Neural progenitor cell (in vitro differentiated cells): ENCODE data around the gene DNAJB11. TPM values are rescaled to one million over a fixed set of nuclear protein-coding genes. Genes with fewer than 3 reads are reported as not detected.

Experiments used
- DNase-seq: peaks from one replicate; pipeline ENCODE4 v3.0.0-alpha.2; 2016; ENCODE audit warnings: low spot score
- H2AFZ ChIP-seq: fragments of 200-600 bp; sonication (generic); replicated peaks from 2 replicates; pipeline ENCODE4 v1.6.1; 2016; ENCODE audit warnings: antibody characterized with exemption
- H3F3A ChIP-seq: fragments of 200-600 bp; sonication (generic); 2 replicates; pipeline ENCODE4 v1.6.1; 2016; ENCODE audit warnings: antibody characterized with exemption, low read depth
- H3K27ac ChIP-seq: fragments of 200-600 bp; sonication (generic); 2 replicates; pipeline ENCODE4 v1.5.1; 2016; ENCODE audit warnings: mild to moderate bottlenecking
- H3K27me3 ChIP-seq: fragments of 200-600 bp; sonication (generic); 2 replicates; pipeline ENCODE4 v1.6.1; 2016; ENCODE audit warnings: mild to moderate bottlenecking, moderate library complexity
- H3K36me3 ChIP-seq: fragments of 200-600 bp; sonication (generic); 2 replicates; pipeline ENCODE4 v1.5.1; 2016
- H3K4me1 ChIP-seq: fragments of 200-600 bp; sonication (generic); 2 replicates; pipeline ENCODE4 v1.6.1; 2016; ENCODE audit warnings: mixed run types
- H3K4me2 ChIP-seq: fragments of 200-600 bp; sonication (generic); 2 replicates; pipeline ENCODE4 v1.6.1; 2016
- H3K4me3 ChIP-seq: fragments of 200-600 bp; sonication (generic); 2 replicates; pipeline ENCODE4 v1.5.1; 2016
- H3K79me2 ChIP-seq: fragments of 200-600 bp; sonication (generic); 2 replicates; pipeline ENCODE4 v1.6.1; 2016; ENCODE audit warnings: low read depth
- H3K9ac ChIP-seq: fragments of 200-600 bp; sonication (generic); 2 replicates; pipeline ENCODE4 v1.6.1; 2016
- H3K9me3 ChIP-seq: fragments of 200-600 bp; sonication (generic); 2 replicates; pipeline ENCODE4 v1.5.1; 2016; ENCODE audit warnings: low read depth
- H4K20me1 ChIP-seq: fragments of 200-600 bp; sonication (generic); 2 replicates; pipeline ENCODE4 v1.6.1; 2016; ENCODE audit warnings: low read depth
- H3K27ac Mint-ChIP-seq: 3 replicates; pipeline ENCODE4 v1.8.0; 2021; ENCODE audit warnings: mixed read lengths
- H3K27me3 Mint-ChIP-seq: 2 replicates; pipeline ENCODE4 v1.8.0; 2022; ENCODE audit warnings: low read depth, mild to moderate bottlenecking, inconsistent platforms, moderate library complexity, mixed read lengths; ENCODE audit not compliant: insufficient read depth
- H3K36me3 Mint-ChIP-seq: 3 replicates; pipeline ENCODE4 v1.8.0; 2021; ENCODE audit warnings: mixed read lengths
- H3K4me1 Mint-ChIP-seq: 3 replicates; pipeline ENCODE4 v1.8.0; 2021; ENCODE audit warnings: mixed read lengths
- H3K4me3 Mint-ChIP-seq: 3 replicates; pipeline ENCODE4 v1.8.0; 2021; ENCODE audit warnings: mild to moderate bottlenecking, moderate library complexity, mixed read lengths
- H3K9me3 Mint-ChIP-seq: 3 replicates; pipeline ENCODE4 v1.8.0; 2020; ENCODE audit warnings: mixed read lengths
- EZH2 ChIP-seq: fragments of 200-600 bp; sonication (generic); IDR thresholded peaks from 2 replicates; pipeline ENCODE4 v1.6.1; 2017; ENCODE audit warnings: antibody characterized with exemption, mild to moderate bottlenecking, moderate library complexity
- EZH2phosphoT487 ChIP-seq: fragments of 200-600 bp; sonication (generic); IDR thresholded peaks from 2 replicates; pipeline ENCODE4 v1.6.1; 2017; ENCODE audit warnings: antibody characterized with exemption
- total RNA-seq: library from RNA; depleted of rRNA; stranded (reverse); fragments of >200 nt; gene quantifications from 2 replicates; pipeline ENCODE4 v1.2.3, GENCODE V29; 2015; ENCODE audit warnings: low replicate concordance
- TF ChIP-seq, protein P1 (sequence below): fragments of 200-600 bp; sonication (generic); IDR thresholded peaks from 2 replicates; pipeline ENCODE4 v1.5.1; 2017; ENCODE audit warnings: antibody characterized with exemption, mild to moderate bottlenecking

DNAJB11 gene
- total RNA-seq, 1 donor from 2014 or later: 73.0 TPM

DNA sequence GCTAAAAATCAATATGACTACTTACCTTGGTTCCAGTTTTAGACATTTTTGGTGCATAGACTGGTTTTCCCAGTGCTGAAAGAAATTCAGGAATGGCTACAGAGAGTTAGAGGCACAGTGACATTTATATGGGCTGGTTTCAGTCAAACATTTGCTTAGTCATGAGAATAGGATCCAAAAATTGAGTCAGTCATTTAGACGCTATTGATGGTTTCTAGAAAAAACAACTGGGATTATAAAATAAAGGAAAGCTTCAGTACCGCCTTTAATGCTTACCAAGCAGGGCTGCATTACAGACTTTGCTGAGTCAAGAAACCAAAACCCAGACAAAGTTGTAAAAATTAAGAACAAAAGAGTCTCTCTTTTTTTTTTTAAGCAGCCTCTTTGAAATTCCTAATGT is 26.2 kb upstream of the DNAJB11 start, which contains the start of gene CRYGS:
Gene CRYGS (minus strand): TSS at position 100 of the 400 bp plus-strand sequence. CDS start 54 bp downstream, at position 46.
- no peaks in the 10 kb centered on the region for H3K27me3 Mint-ChIP-seq
- no peak within 1 kb of the TSS for H3K27ac ChIP-seq
- no peaks in the 10 kb centered on the region for H3K9me3 Mint-ChIP-seq
- no peak for DNase-seq
- no peak within 1 kb of the TSS for H3K9ac ChIP-seq
- peaks cover 11% of the 10 kb centered on the region for H3K36me3 Mint-ChIP-seq
- peaks cover 9% of the 10 kb centered on the region for H3K4me1 ChIP-seq
- no peak within 1 kb of the TSS for H3K4me2 ChIP-seq
- H3K4me1 Mint-ChIP-seq: peaks cover 39% of the 10 kb centered on the region
- H2AFZ ChIP-seq: no peak within 1 kb of the TSS
- no peaks in the 10 kb centered on the region for H3K27me3 ChIP-seq
- H3F3A ChIP-seq: no peaks in the 10 kb centered on the region
- TF ChIP-seq EZH2 (no peak), EZH2phosphoT487 (no peak)
- TF ChIP-seq, protein P1, sequence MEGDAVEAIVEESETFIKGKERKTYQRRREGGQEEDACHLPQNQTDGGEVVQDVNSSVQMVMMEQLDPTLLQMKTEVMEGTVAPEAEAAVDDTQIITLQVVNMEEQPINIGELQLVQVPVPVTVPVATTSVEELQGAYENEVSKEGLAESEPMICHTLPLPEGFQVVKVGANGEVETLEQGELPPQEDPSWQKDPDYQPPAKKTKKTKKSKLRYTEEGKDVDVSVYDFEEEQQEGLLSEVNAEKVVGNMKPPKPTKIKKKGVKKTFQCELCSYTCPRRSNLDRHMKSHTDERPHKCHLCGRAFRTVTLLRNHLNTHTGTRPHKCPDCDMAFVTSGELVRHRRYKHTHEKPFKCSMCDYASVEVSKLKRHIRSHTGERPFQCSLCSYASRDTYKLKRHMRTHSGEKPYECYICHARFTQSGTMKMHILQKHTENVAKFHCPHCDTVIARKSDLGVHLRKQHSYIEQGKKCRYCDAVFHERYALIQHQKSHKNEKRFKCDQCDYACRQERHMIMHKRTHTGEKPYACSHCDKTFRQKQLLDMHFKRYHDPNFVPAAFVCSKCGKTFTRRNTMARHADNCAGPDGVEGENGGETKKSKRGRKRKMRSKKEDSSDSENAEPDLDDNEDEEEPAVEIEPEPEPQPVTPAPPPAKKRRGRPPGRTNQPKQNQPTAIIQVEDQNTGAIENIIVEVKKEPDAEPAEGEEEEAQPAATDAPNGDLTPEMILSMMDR: no peak
- H3K79me2 ChIP-seq: no peaks in the 10 kb centered on the region
- H3K4me3 ChIP-seq: no peak within 1 kb of the TSS
- H3K4me3 Mint-ChIP-seq: no peak within 1 kb of the TSS
- no peaks in the 10 kb centered on the region for H4K20me1 ChIP-seq
- H3K27ac Mint-ChIP-seq: no peak within 1 kb of the TSS
- H3K9me3 ChIP-seq: no peaks in the 10 kb centered on the region
- no peaks in the 10 kb centered on the region for H3K36me3 ChIP-seq

DNA sequence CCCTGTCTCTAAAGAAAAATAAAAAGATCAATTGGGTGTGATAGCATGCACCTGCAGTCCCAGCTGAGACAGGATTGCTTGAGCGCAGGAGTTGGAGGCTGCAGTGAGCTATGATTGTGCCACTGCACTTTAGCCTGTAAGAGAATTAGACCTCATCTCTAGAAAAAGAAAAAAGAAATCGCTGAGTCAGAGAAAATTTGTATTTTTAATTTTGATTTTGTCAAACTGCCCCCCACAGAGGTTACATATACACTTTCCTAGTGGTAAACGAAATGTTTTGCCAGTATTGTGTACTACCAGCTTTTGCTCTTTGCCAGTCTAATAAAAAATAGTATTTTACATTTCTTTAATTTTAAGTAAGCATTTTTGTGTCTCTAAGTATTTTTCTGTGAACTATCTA is 21.0 kb upstream of the DNAJB11 start:
- no peaks in the 10 kb centered on the region for H3K27me3 Mint-ChIP-seq
- H3K4me3 Mint-ChIP-seq: no peak overlapping the region
- H3K27ac ChIP-seq: no peak overlapping the region
- H4K20me1 ChIP-seq: no peaks in the 10 kb centered on the region
- H3K27me3 ChIP-seq: no peaks in the 10 kb centered on the region
- H3K9me3 ChIP-seq: no peaks in the 10 kb centered on the region
- H3K9ac ChIP-seq: no peak overlapping the region
- peaks cover 18% of the 10 kb centered on the region for H3K36me3 Mint-ChIP-seq
- no peaks in the 10 kb centered on the region for H3K4me1 ChIP-seq
- H3K36me3 ChIP-seq: no peaks in the 10 kb centered on the region
- H3K4me3 ChIP-seq: no peak overlapping the region
- no peaks in the 10 kb centered on the region for H3K4me1 Mint-ChIP-seq
- H3F3A ChIP-seq: no peaks in the 10 kb centered on the region
- no peak overlapping the region for H3K27ac Mint-ChIP-seq
- no peaks in the 10 kb centered on the region for H3K9me3 Mint-ChIP-seq
- no peaks in the 10 kb centered on the region for H3K79me2 ChIP-seq
- H2AFZ ChIP-seq: no peak overlapping the region
- TF ChIP-seq EZH2: no peak
- no peak for TF ChIP-seq EZH2phosphoT487
- H3K4me2 ChIP-seq: no peak overlapping the region
- DNase-seq: no peak

DNA sequence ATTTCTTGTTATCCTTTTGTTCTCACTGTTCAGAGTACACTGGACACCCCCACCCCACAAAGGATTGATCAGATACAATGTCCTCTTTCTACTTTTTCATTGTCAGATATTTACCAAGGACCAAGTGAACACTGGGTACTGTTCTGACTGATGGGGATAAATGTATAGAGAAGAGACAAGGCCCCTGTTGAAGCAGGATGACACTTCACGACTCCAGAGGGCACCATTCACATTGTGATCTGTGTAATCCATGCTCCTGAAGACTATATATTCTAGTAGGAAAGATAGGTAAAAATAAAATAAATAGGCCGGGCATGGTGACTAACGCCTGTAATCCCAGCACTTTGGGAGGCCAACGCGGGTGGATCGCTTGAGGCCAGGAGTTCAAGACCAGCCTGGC is 19.1 kb upstream of the DNAJB11 start:
- Histone ChIP-seq H4K20me1 (no peaks in the 10 kb centered on the region), H3K27me3 (no peaks in the 10 kb centered on the region), H3K27ac (no peak overlapping the region), H3K4me1 (no peaks in the 10 kb centered on the region), H3K36me3 (no peaks in the 10 kb centered on the region), H3K79me2 (no peaks in the 10 kb centered on the region), H3F3A (no peaks in the 10 kb centered on the region), H3K9me3 (no peaks in the 10 kb centered on the region), H2AFZ (no peak overlapping the region), H3K4me2 (no peak overlapping the region), H3K9ac (no peak overlapping the region), H3K4me3 (no peak overlapping the region)
- no peak for DNase-seq
- Mint-ChIP-seq H3K4me3 (no peak overlapping the region), H3K27ac (no peak overlapping the region), H3K4me1 (no peaks in the 10 kb centered on the region), H3K36me3 (peaks cover 23% of the 10 kb centered on the region), H3K9me3 (no peaks in the 10 kb centered on the region), H3K27me3 (no peaks in the 10 kb centered on the region)
- TF ChIP-seq EZH2phosphoT487 (no peak), EZH2 (no peak)
- TF ChIP-seq, protein P1: no peak

DNA sequence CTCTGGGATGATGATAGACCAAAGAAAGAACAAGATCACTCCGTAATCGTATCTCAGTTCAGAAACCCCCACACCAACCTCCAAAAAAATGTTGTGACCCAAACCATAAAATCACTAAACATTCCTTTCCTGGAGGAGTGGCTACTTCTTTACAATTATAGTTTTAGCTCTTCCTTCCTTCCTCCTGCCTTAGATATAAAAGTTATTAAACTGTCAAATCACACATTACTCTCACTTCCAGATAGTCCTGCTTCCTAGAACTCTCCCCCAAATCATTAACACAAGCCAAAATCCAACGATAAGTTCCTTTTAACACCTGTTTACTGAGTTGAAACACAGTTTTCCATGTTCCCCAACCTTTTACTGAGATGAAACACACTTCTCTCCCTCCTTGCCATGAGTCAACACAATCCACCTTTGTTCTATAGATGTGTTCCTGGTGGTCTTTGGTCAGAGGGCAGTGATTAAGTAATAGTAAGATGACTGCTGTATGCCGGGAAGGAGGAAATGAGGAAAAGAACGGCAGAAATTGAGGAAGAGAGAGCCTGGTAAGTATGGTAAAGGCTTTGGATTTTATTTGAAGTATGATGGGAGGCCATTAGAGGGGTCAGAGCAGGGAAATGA is 18.0 kb upstream of the DNAJB11 start:
- Histone ChIP-seq H3K9me3 (no peaks in the 10 kb centered on the region), H3K79me2 (no peaks in the 10 kb centered on the region), H3K4me1 (no peaks in the 10 kb centered on the region), H4K20me1 (no peaks in the 10 kb centered on the region), H3K27me3 (no peaks in the 10 kb centered on the region), H3K4me2 (no peak overlapping the region), H2AFZ (no peak overlapping the region), H3K27ac (no peak overlapping the region), H3F3A (no peaks in the 10 kb centered on the region), H3K36me3 (no peaks in the 10 kb centered on the region), H3K9ac (no peak overlapping the region), H3K4me3 (no peak overlapping the region)
- Mint-ChIP-seq H3K9me3 (no peaks in the 10 kb centered on the region), H3K27ac (no peak overlapping the region), H3K4me1 (no peaks in the 10 kb centered on the region), H3K4me3 (no peak overlapping the region), H3K36me3 (peaks cover 21% of the 10 kb centered on the region), H3K27me3 (no peaks in the 10 kb centered on the region)
- TF ChIP-seq, protein P1: no peak
- TF ChIP-seq EZH2: no peak
- no peak for TF ChIP-seq EZH2phosphoT487
- no peak for DNase-seq
